NCI-H2081 (cell line): Measurements from ENCODE around the gene NUDCD3.
A peak's percentile ranks its signal among the peaks of the same experiment; 100 is the strongest.
"Not testable (repeated sequence)": the region's sequence is repeated elsewhere in the genome, so short reads cannot be mapped to it uniquely, and the experiment has no call there.

ENCODE experiments used
- DNase-seq, 2 experiments: peaks; one replicate each; lab custom pipeline; 2025; lab: John Stamatoyannopoulos, UW

The NUDCD3 gene

GRCh38 chr7:44447874-44448425 is 42.5 kb downstream of the NUDCD3 start:
- no peak for DNase-seq

GRCh38 chr7:44445986-44446671 is 44.3 kb downstream of the NUDCD3 start:
- DNase-seq, result no peak

GRCh38 chr7:44441079-44441478 is 49.4 kb downstream of the NUDCD3 start:
- no peak for DNase-seq

- no peak for DNase-seq
Observed at GRCh38 chr7:44440577-44441078, 49.8 kb downstream of the NUDCD3 start.

- DNase-seq, result no peak
Observed at GRCh38 chr7:44439926-44440325, 50.5 kb downstream of the NUDCD3 start.

- no peak for DNase-seq
Observed at GRCh38 chr7:44438816-44439215, 51.6 kb downstream of the NUDCD3 start.

- DNase-seq, result no peak
Observed at GRCh38 chr7:44434201-44434600, 56.3 kb downstream of the NUDCD3 start.

- DNase-seq, result no peak
Observed at GRCh38 chr7:44433255-44434022, 57.0 kb downstream of the NUDCD3 start.

GRCh38 chr7:44432381-44432977 is 58.0 kb downstream of the NUDCD3 start:
- no peak for DNase-seq

- DNase-seq, result peak; percentile 43 to 76
Observed at GRCh38 chr7:44431091-44431608, 59.3 kb downstream of the NUDCD3 start.

GRCh38 chr7:44430054-44430453 is 60.4 kb downstream of the NUDCD3 start:
- DNase-seq, result no peak

GRCh38 chr7:44424762-44425161 is 65.7 kb downstream of the NUDCD3 start:
- not testable (repeated sequence) for DNase-seq

GRCh38 chr7:44416941-44417340 is 73.5 kb downstream of the NUDCD3 start:
- no peak for DNase-seq

GRCh38 chr7:44415510-44415909 is 74.9 kb downstream of the NUDCD3 start:
- no peak for DNase-seq

GRCh38 chr7:44415047-44415446 is 75.4 kb downstream of the NUDCD3 start:
- DNase-seq, result no peak

GRCh38 chr7:44411306-44411705 is 79.2 kb downstream of the NUDCD3 start:
- DNase-seq, result no peak

- DNase-seq, result no peak
Observed at GRCh38 chr7:44408596-44408995, 81.9 kb downstream of the NUDCD3 start.

- no peak for DNase-seq
Observed at GRCh38 chr7:44403775-44404174, 86.7 kb downstream of the NUDCD3 start.

GRCh38 chr7:44403176-44403759 is 87.2 kb downstream of the NUDCD3 start:
- DNase-seq, result no peak

- no peak for DNase-seq
Observed at GRCh38 chr7:44402401-44403060, 87.9 kb downstream of the NUDCD3 start.

- no peak for DNase-seq
Observed at GRCh38 chr7:44401692-44402091, 88.8 kb downstream of the NUDCD3 start.
